NCI-H2029 treated with DMSO at 0.1 percent for 48 hours (cell line): ENCODE results near the gene LRRK1.

ENCODE experiments used
- DNase-seq: peaks from one replicate; lab custom pipeline; 2025; lab: John Stamatoyannopoulos, UW

LRRK1 gene

GRCh38 chr15:101006931-101007691, 88.0 kb downstream of the LRRK1 start:
- DNase-seq = no peak

GRCh38 chr15:101008158-101009139, 89.3 kb downstream of the LRRK1 start:
- DNase-seq = peak; percentile 48

- DNase-seq = no peak
These were observed 90.0 kb downstream of the LRRK1 start for GRCh38 chr15:101009176-101009575.

GRCh38 chr15:101010781-101011180, 91.6 kb downstream of the LRRK1 start:
- DNase-seq = no peak

- no peak for DNase-seq
These were observed 93.4 kb downstream of the LRRK1 start for GRCh38 chr15:101012326-101013200.

GRCh38 chr15:101013201-101013550, 94.0 kb downstream of the LRRK1 start:
- DNase-seq = no peak

GRCh38 chr15:101013769-101014675, 94.9 kb downstream of the LRRK1 start:
- DNase-seq = no peak

GRCh38 chr15:101014921-101015841, 96.0 kb downstream of the LRRK1 start:
- DNase-seq = no peak

- no peak for DNase-seq
These were observed 97.4 kb downstream of the LRRK1 start for GRCh38 chr15:101016581-101016980.

- no peak for DNase-seq
These were observed 98.1 kb downstream of the LRRK1 start for GRCh38 chr15:101017093-101017754.

- DNase-seq = no peak
These were observed 98.9 kb downstream of the LRRK1 start for GRCh38 chr15:101018016-101018415.

GRCh38 chr15:101018450-101018849, 99.3 kb downstream of the LRRK1 start:
- no peak for DNase-seq

GRCh38 chr15:101019366-101019896, 100.3 kb downstream of the LRRK1 start:
- no peak for DNase-seq

- no peak for DNase-seq
These were observed 101.3 kb downstream of the LRRK1 start for GRCh38 chr15:101020451-101020850.

GRCh38 chr15:101020945-101021344, 101.8 kb downstream of the LRRK1 start:
- no peak for DNase-seq

- no peak for DNase-seq
These were observed 103.1 kb downstream of the LRRK1 start for GRCh38 chr15:101022306-101022705.

GRCh38 chr15:101022876-101023275, 103.7 kb downstream of the LRRK1 start:
- no peak for DNase-seq

GRCh38 chr15:101023501-101024072, 104.4 kb downstream of the LRRK1 start:
- DNase-seq = no peak
